Measurements from ENCODE around the gene MS4A2.
"Not testable (repeated sequence)": the region's sequence is repeated elsewhere in the genome, so short reads cannot be mapped to it uniquely, and the experiment has no call there.

The MS4A2 gene

GRCh38 chr11:60104471-60105115 lies 16.1 kb downstream of the MS4A2 start:
- DNase-seq = not testable (repeated sequence)

GRCh38 chr11:60108631-60109030 lies 20.2 kb downstream of the MS4A2 start:
- not testable (repeated sequence) for DNase-seq

DNA sequence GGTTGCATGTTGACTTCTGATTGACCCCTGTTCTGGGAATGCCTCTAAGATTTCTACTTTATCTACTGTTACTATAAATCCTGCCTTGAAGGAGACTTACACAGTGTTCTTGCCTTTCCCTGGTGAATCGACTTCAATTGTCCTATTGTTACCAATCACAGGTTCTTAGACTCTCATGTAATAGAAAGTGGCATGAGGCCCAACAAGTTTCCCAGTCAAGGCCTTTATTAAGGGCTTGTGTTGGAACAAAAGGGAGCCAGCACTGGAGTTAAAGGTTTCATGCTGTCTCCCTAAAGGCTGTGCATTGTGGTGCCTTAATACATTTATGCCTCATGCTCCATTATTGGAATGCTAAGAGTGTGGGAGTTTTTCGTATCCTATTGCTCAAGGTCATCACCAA lies 23.3 kb downstream of the MS4A2 start:
- DNase-seq = no peak

DNA sequence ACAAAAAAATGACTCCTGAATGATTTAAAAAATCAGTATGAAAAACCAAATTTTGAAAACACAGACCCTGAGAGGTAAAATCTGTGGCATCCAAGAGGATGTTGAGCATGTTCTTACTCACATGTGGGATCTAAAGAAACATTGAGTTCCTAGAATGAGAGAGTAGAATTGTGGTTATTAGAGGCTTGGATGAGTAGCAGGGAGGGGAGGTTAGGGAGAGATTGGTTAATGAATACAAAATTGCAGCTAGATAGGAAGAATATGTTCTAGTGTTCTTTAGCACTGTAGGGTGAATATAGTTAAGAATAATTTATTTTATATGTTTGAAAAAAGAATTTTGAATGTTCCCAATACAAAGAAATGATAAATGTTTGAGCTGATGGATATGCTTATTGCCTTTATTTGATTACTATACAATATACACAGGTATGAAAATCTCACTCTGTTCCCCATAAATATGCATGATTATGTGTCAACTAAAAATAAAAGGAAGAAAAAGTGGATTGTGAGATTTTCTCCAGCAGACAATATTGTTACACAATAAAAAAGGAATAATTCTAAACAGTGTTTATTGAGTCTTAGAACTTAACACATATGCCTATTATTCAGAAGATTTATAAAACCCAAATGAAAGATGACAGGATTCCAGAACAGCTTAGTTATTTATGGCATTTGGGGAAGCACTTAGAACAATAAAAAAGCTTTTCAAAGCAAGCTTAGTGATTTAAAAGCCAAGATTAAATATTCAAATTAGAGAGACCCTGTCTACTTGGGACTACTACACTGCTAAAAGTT lies 28.7 kb downstream of the MS4A2 start:
- DNase-seq = no peak

GRCh38 chr11:60118338-60118737 lies 29.9 kb downstream of the MS4A2 start:
- DNase-seq = peak in 1 of 2 experiments; percentile 27

GRCh38 chr11:60119710-60120109 lies 31.2 kb downstream of the MS4A2 start:
- peak; percentile 80 to 88 for DNase-seq

GRCh38 chr11:60121264-60121663 lies 32.8 kb downstream of the MS4A2 start:
- no peak for DNase-seq

GRCh38 chr11:60122414-60123036 lies 34.1 kb downstream of the MS4A2 start:
- DNase-seq = no peak

GRCh38 chr11:60124802-60125432 lies 36.5 kb downstream of the MS4A2 start:
- no peak for DNase-seq

GRCh38 chr11:60125956-60126585 lies 37.6 kb downstream of the MS4A2 start:
- DNase-seq = no peak

GRCh38 chr11:60127311-60127811 lies 38.9 kb downstream of the MS4A2 start:
- DNase-seq = no peak

GRCh38 chr11:60128376-60128775 lies 39.9 kb downstream of the MS4A2 start:
- no peak for DNase-seq

DNA sequence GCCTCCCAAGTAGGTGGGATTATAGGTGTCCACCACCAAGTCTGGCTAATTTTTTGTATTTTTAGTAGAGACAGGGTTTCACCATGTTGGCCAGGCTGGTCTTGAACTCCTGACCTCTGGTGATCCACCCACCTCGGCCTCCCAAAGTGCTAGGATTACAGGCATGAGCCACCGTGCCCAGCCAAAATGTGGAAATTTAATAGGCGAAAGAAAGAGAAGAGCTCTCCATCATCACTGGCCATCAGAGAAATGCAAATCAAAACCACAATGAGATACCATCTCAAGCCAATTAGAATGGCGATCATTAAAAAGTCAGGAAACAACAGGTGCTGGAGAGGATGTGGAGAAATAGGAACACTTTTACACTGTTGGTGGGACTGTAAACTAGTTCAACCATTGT lies 40.4 kb downstream of the MS4A2 start:
- DNase-seq = not testable (repeated sequence)

- DNase-seq = no peak
Observed at GRCh38 chr11:60129853-60130252, 41.4 kb downstream of the MS4A2 start.

- DNase-seq = peak; percentile 62 to 70
Observed at GRCh38 chr11:60130496-60130895, 42.0 kb downstream of the MS4A2 start.

GRCh38 chr11:60131912-60132311 lies 43.4 kb downstream of the MS4A2 start:
- no peak for DNase-seq

GRCh38 chr11:60133917-60134316 lies 45.5 kb downstream of the MS4A2 start:
- DNase-seq = no peak

DNA sequence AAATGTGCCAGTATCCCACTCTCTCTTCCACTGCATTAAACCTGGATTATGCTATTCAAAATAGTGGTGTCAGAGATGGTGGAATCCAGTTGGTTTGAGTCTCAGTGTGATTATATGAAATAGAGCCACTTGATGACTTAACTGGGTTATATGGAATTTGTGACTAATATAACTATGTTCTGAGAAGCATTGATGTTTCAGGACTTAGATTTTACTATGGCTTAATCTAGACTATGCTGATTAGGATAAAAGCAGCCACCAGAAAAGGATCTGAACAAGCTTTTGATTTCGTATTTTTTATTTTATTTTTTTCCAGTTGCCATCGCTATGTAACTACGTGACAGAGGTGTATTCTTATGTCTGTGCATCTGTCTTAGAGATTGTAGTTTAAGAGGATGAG lies 55.3 kb downstream of the MS4A2 start:
- no peak for DNase-seq

- no peak for DNase-seq
Observed at GRCh38 chr11:60145677-60146076, 57.2 kb downstream of the MS4A2 start.

Measured in Kasumi-1 (cell line).